Lower leg skin (tissue), 4 donors: ENCODE data around the gene APRT. TPM values are rescaled to one million over a fixed set of nuclear protein-coding genes. Genes with fewer than 3 reads are reported as not detected.

Experiments used
- DNase-seq, 2 donors: peaks; one replicate each; pipeline ENCODE4 v3.0.0-alpha.2; 2019; ENCODE audit warnings: low spot score in 2 of 2
- H3K4me3 ChIP-seq: fragments of 200-600 bp; sonication (generic); 2 replicates; pipeline ENCODE4 v1.5.1; 2017; ENCODE audit warnings: mild to moderate bottlenecking, low read depth; ENCODE audit not compliant: poor library complexity, severe bottlenecking
- CTCF ChIP-seq, 3 donors: fragments of 450-650 bp; IDR thresholded peaks; one replicate each; pipeline ENCODE4 v1.5.1; 2016; ENCODE audit warnings: antibody characterized with exemption in 3 of 3, mild to moderate bottlenecking in 3 of 3, moderate library complexity in 2 of 3
- POLR2A ChIP-seq, 2 donors: fragments of 450-650 bp; IDR thresholded peaks; one replicate each; pipeline ENCODE4 v1.6.1; 2016 to 2017; ENCODE audit warnings: antibody characterized with exemption in 2 of 2, mild to moderate bottlenecking in 1 of 2, moderate library complexity in 1 of 2
- WGBS, 2 donors: methylation state at CpG; one replicate each; pipeline ENCODE4 v1.1.5; 2018; 5-methylcytosine and 5-hydroxymethylcytosine counted together
- intact Hi-C: fragments of 100-400 bp; cut with DNase I; formaldehyde crosslinking; loops from one replicate; pipeline ENCODE4 v1.15.0; 2023; ENCODE audit warnings: low total_unique reads
- total RNA-seq, 4 donors: library from RNA; depleted of rRNA; stranded (reverse); fragments of >200 nt; gene quantifications; one replicate each; pipeline ENCODE4 v1.1.0, GENCODE V29; 2016

APRT gene
- total RNA-seq, 4 donors from 2014 or later: 276 to 310 (median 291) TPM

- no peak overlapping the region for H3K4me3 ChIP-seq
- TF ChIP-seq CTCF (IDR thresholded peaks at IDR 0.05) (no peak), POLR2A (IDR thresholded peaks at IDR 0.05) (no peak)
- WGBS, 2 donors: 89 to 94% methylated on average over 11 to 23 of the region's 24 CpGs
- no peak for DNase-seq
- intact Hi-C loops: no loop called here
Measured at GRCh38 chr16:88839745-88840599, 28.2 kb upstream of the APRT start.

GRCh38 chr16:88839026-88839529 lies 27.4 kb upstream of the APRT start:
- intact Hi-C loops: no loop called here
- DNase-seq: no peak
- WGBS, 2 donors: 92 to 93% methylated on average over 35 to 39 of the region's 39 CpGs
- TF ChIP-seq CTCF (IDR thresholded peaks at IDR 0.05): no peak
- no peak overlapping the region for H3K4me3 ChIP-seq

GRCh38 chr16:88838566-88838965 lies 26.8 kb upstream of the APRT start:
- 85 to 90% methylated on average over 19 of the region's 19 CpGs for WGBS, 2 donors
- DNase-seq: no peak
- TF ChIP-seq POLR2A (IDR thresholded peaks at IDR 0.05) (no peak), CTCF (IDR thresholded peaks at IDR 0.05) (no peak)
- no peak overlapping the region for H3K4me3 ChIP-seq
- intact Hi-C loops: no loop called here

- intact Hi-C loops: no loop called here
- WGBS, 2 donors: 91 to 92% methylated on average over 20 of the region's 20 CpGs
- DNase-seq: no peak
- no peak overlapping the region for H3K4me3 ChIP-seq
- no peak for TF ChIP-seq POLR2A (IDR thresholded peaks at IDR 0.05)
- TF ChIP-seq CTCF (IDR thresholded peaks at IDR 0.05): no peak
Measured at GRCh38 chr16:88837806-88838205, 26.1 kb upstream of the APRT start.

GRCh38 chr16:88836791-88837190 lies 25.1 kb upstream of the APRT start:
- no peak overlapping the region for H3K4me3 ChIP-seq
- TF ChIP-seq POLR2A (IDR thresholded peaks at IDR 0.05) (no peak), CTCF (IDR thresholded peaks at IDR 0.05) (no peak)
- DNase-seq: no peak
- 93 to 96% methylated on average over 17 of the region's 17 CpGs for WGBS, 2 donors
- intact Hi-C loops: no loop called here
